ENCODE measurements around the gene MGST2. TPM values are rescaled to one million over a fixed set of nuclear protein-coding genes. Genes with fewer than 3 reads are reported as not detected.

The MGST2 gene
- total RNA-seq, 4 donors from 2014 or later, result 22.4 to 73.7 (median 40.2) TPM

DNA sequence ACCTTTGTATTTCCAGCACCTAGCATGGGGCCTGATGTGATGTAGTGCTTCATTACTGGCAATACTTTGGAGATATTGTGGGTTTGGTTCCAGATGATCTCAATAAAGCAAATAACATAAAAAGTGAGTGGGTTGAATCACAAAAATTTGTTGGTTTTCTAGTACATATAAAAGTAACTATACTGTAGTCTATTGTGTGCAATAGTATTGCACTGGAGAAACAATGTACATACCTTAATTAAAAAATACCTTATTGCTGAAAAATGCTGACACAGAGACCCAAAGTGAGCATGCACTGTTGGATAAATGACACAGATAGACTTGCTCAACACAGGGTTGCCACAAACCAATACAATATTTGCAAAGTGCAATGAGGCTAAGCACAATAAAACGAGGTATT, 17.7 kb upstream of the MGST2 start:
- TF ChIP-seq, protein P1, sequence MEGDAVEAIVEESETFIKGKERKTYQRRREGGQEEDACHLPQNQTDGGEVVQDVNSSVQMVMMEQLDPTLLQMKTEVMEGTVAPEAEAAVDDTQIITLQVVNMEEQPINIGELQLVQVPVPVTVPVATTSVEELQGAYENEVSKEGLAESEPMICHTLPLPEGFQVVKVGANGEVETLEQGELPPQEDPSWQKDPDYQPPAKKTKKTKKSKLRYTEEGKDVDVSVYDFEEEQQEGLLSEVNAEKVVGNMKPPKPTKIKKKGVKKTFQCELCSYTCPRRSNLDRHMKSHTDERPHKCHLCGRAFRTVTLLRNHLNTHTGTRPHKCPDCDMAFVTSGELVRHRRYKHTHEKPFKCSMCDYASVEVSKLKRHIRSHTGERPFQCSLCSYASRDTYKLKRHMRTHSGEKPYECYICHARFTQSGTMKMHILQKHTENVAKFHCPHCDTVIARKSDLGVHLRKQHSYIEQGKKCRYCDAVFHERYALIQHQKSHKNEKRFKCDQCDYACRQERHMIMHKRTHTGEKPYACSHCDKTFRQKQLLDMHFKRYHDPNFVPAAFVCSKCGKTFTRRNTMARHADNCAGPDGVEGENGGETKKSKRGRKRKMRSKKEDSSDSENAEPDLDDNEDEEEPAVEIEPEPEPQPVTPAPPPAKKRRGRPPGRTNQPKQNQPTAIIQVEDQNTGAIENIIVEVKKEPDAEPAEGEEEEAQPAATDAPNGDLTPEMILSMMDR (IDR thresholded peaks at IDR 0.05; ENCODE audit: low read depth), result no peak

DNA sequence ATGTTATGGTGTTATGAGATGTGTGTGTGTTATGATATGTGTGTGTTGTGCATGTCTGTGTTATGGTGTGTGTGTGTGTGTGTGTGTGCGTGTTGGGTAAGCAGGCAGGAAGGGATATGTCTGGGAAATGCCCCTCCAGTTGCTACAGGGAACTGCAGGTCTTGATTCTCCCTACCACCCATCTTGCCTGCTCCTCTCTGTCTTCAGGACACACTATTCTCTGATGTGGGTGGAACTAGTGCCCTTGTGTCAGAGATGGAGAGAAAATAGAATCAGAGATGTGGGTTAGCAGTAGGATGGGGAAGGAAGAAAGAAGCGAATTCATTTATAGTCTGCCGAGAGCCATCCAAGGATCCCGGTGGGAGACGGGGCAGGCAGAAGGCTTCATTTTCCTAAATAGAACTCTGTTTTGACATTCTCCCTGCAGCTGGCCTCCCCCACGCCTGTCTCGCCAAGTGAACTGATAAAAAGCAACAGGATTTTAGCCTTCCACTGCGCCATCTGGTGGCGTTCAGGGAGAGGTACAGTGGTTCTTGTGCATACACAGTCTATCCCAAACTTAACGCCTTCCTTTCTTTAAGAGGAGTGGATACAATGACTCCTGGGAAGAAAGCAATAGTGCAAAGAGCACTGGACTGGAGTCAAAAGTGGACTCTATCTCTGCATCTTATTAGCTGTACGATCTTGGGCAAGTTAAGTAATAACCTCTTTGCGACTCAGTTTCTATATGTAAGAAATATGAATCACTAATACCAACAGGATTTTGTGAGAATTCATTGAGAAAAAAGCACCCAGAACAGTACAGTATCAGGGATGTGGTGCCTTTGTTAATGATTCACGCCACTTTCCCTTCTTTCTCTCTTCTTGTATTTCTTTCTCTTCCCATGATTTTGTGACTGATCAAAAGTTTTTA, 14.1 kb upstream of the MGST2 start:
- TF ChIP-seq, protein P1 (IDR thresholded peaks at IDR 0.05; ENCODE audit: low read depth), result no peak

DNA sequence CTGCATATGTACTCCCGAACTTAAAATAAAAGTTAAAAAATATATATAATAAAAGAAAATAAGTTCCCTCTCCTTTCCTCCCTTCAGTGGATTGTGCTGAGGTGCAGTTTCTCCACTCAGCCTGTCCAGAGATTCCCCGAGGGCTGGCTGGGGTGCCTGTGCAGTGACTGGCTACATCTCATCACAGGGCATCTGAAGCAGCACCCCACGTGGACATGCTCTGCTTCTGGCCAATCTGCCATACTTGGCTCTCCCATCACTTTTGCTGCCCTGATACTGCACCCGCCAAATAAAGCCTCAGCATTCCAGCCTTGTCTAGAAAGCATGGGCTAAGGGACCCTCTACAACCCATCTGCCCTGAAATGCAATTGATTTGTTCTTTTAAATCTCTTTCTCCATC, 11.1 kb upstream of the MGST2 start:
- TF ChIP-seq, protein P1 (IDR thresholded peaks at IDR 0.05; ENCODE audit: low read depth), result no peak

DNA sequence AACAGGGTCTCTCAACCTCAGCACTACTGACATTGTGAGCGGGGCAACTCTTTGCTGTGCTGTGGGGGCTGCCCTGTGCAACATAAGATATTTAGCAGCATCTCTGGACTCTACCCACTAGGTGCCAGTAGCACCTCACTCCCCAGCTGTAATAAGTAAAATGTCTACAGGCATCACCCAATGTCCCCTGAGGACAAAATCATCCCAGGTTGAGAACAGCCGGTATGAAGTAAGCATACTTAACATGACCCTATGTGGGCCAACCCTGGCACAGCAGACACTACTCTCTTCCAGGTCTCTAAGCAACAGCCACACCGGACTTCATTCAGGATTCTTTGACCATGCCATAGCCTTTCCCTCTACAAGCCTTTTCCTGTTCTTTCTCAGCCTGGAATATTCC, 10.5 kb upstream of the MGST2 start:
- TF ChIP-seq, protein P1 (IDR thresholded peaks at IDR 0.05; ENCODE audit: low read depth), result no peak

DNA sequence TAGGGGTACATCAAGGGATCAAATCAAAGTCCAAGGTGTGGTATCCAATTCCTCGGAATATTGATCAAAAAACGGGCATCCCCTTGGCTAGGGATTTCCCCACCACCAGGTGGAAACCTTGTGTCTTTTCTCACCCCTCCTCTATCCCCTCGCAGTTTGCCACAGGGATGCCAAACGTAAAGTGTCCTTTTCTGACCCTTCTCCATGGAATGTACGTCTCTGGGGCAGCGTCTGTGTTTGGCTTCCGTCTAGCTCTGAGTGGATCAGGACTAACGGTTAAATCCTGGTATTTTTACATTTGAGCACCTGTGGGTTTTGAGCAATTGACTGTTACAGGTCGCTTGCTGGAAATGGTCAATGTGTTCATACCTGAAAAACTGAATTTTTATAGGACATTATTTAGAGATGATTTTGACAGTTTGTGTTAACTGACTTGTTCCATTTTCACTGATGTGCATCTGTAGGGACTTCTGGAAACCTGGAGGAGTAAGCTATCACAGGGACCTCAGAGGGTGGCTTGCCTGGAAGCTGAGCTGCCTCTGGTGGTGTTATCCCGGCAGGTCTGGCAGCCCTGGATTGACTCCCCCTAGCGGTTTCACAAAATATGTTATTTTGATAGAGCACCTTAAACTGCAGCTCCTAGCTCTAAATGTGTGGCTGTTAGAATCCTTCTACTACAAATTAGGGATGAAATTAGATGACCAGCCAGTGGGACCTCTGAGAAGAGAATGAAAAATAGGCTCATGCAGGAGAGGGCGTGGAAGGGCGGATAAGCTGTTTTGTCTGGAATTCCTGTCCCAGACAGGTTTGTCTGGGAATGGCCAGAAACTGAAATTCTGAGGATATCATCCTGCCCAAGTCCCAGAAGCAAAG, 8.8 kb upstream of the MGST2 start:
- TF ChIP-seq, protein P1 (IDR thresholded peaks at IDR 0.05; ENCODE audit: low read depth), result no peak

DNA sequence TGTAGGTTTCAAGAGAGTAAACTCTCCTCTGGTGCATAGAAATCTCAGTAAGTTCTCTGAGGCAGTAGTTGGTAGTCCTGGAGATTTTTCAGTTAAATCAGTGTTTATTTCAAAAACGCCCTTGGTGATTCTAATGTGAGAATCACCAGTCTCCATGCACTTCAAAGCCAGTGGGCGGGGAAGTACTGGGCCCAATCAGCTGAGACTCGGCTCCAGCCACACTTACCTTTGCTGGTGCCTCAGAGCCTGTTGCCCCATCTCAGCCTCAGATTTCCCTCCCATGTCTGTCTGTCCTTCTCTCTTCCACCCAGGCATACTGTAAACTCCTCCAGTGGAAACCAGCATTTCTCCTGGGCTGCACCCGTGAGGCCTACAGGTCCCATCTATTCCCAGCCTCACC, 7.4 kb upstream of the MGST2 start:
- TF ChIP-seq, protein P1 (IDR thresholded peaks at IDR 0.05; ENCODE audit: low read depth), result no peak

Data from subcutaneous adipose tissue (tissue), 4 donors.